TTC549 (cell line): ENCODE data around the gene KRTAP5-7.
"Not testable (repeated sequence)": the region's sequence is repeated elsewhere in the genome, so short reads cannot be mapped to it uniquely, and the experiment has no call there.

Source experiments
- FAIRE-seq: peaks from 2 replicates; lab custom pipeline; 2012; peaks lifted over from hg19 to GRCh38; lab: Jason Lieb, UNC

The KRTAP5-7 gene

DNA sequence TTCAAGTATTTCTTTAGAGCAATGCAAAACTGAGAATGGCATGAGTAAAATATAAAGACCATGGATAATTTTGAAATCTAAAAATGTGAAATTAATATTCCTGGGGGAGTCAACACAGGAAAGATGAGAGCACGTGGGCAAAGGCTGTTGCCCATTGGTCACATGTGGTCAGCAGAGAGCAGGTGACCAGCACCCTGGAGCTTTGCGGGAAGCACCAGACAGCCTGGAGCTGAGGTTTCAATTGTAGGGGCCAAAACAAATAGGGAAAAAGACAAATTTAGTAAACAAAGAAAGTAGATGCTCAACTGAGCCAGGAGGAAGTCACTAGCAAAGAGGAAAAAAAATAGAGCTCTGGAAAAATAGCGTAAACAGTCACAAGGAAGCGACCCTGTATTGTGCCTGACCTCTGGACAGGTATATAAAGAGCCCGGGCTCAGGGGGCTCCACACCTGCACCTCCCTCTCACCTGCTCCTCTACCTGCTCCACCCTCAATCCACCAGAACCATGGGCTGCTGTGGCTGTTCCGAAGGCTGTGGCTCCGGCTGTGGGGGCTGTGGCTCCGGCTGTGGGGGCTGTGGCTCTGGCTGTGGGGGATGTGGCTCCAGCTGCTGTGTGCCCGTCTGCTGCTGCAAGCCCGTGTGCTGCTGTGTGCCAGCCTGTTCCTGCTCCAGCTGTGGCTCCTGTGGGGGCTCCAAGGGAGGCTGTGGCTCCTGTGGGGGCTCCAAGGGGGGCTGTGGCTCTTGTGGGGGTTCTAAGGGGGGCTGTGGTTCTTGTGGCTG lies at the start of gene KRTAP5-7:
Gene KRTAP5-7 (plus strand): TSS at position 472 of the 780 bp plus-strand sequence. CDS start 34 bp downstream, at position 506.
- FAIRE-seq = not testable (repeated sequence)

DNA sequence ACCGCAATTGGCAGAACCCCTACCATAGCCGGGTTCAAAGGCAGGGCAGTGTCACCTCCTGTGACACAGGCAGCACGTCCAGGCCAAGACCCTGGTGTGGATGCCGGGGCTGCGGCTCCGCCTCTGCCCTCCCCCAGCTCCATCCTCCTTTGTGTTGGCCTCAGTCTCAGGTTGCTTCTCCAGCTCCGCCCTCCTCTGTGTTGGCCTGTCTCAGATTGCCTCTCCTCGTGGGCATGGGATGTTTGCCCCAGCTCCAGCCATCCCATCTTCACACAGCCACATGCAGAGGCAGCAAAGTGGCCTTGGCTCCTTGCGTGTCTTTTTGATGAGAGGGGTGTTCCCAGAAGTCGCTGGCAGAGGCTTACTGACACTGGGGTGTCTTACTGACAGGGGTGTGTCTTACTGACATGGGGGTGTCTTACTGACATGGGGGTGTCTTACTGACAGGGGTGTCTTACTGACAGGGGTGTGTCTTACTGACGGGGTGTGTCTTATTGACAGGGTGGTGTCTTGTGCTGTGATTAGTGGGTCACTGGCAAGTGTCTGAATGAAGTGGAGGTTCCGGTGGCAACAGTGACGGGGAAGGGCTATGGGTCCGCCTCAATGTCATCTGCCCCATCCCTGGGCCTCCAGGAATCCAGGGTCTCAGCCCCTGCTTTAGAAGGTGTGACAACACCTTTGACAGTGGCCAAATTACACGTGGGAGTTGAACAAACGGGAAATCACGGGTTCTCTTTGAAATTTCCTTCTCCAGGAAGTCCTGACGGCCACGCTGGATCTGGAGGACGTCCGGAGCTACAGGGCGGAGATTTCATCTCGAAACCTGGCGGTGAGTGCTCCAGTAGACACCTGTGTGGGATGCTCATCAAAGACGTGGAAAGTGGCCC lies 49.2 kb upstream of the KRTAP5-7 start:
- FAIRE-seq = no peak

GRCh38 chr11:71478528-71478840 lies 48.6 kb upstream of the KRTAP5-7 start:
- FAIRE-seq = no peak

DNA sequence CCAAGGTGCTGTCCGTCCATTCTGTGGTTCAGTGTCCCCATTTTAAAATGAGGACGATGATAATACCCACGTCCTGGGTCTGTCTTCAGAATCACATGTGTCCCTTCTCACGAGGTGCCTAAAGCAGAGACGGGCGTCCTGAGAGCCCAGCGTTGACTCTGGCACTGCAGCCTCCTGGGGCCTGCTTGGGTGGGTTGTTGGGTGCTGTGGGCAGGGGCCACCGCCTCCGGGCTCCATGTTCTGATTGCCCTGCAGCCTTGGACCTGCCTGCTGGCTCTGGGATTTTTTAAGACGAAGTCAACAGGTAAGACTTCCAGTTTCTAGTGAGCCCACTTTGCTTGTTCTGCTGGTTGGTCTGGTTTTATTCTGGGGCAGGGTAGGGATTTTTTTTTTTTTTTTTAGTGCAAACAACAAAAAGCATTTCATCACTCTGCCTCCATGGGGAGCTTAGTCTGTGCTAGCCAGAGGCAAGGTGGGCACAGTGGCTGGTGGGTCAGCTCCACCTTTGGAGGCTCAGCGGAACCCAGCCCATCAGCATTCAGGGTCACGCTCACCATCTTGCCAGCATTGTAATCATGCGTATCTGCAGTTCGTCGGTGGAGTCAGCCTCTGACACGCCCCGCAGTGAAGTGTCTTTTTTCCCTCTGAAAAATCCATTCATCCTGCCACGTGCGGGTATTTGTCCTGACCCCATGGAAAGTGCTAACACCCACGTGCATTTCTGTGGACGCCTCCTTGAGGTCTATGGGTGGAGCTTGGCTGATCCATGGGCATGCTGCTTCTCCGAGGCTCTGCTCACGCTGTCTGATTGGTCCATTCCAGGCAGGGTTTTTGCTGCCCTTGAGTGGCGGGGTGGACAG lies 45.7 kb upstream of the KRTAP5-7 start:
- no peak for FAIRE-seq

- FAIRE-seq = no peak
Observed at GRCh38 chr11:71482216-71482615, 44.9 kb upstream of the KRTAP5-7 start.

DNA sequence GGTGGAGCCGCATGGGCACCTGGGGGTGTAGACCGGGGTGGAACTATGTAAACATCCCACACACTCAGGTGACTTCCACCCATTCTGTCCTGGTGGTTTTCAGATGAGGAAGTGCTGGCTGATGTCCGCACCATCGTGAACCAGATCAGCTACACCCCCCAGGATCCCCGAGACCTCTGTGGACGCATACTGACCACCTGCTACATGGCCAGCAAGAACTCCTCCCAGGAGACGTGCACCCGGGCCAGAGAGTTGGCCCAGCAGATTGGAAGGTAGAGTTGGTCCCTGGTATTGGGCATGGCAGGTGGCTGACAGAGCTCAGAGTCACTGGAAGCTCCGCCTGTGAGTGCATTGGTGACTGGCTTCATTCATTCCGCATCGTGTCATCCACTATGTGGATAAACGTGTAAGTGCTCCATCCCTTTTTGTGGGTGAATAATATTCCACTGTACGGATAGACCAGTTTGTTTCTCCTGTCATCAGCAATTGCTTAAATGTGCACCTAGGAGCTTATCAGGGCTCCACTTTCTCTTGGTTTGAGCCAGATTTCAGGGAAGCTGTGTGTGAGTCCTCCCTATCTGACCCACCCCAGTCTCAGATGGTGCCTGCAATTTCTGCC lies 44.2 kb upstream of the KRTAP5-7 start:
- FAIRE-seq = no peak

DNA sequence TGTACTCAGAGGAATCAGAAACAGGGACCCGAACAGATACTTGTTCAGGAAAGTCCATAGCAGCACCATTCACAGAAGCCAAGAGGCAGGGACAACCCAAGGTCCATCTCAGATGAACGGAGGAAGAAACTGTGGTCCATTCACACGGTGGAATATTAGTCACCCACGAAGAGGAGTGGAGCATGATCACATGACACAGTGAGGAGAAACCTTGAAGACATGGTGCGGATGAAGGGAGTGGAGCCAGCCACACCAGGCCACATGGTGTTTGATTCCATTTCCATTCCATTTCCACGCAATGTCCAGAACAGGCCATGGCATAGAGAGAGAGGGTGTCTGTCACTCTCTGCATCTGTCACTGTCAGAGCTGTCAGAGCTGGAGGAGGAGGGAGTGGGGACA lies 43.4 kb upstream of the KRTAP5-7 start:
- no peak for FAIRE-seq

DNA sequence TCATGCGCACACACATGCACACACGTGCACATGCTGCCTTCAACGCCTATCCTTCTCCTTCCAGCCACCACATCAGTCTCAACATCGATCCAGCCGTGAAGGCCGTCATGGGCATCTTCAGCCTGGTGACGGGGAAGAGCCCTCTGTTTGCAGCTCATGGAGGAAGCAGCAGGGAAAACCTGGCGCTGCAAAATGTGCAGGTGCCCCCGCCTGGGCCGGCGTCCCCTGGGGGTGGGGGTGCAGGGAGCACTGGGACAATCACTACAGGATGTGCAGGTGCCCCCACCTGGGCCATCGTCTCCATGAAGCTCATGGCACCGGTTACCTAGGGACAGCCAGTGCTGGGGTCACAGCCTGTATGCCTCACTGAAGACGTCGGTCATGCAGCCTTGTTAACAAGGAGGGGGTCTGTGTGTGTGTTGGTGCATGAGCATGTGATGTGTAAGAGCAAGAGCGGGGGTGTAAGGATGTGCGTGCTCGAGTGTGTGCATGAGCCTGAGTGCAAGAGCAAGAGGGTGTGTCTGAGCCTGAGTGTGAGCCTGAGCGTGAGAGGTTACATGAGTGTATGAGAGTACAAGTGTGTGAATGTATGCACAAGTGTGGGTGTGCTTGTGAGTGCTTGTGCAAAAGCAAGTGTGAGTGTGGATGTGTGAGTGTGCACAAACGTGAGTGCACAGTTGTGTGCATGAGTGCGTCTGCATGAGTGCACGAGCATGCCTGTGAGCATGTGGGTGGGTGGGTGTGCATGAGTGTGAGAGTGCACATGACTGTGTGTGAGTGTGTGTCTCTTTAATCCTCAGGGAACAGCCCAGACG lies 42.6 kb upstream of the KRTAP5-7 start:
- FAIRE-seq = no peak

GRCh38 chr11:71485063-71485399 lies 42.0 kb upstream of the KRTAP5-7 start:
- no peak for FAIRE-seq

GRCh38 chr11:71485466-71485865 lies 41.6 kb upstream of the KRTAP5-7 start:
- no peak for FAIRE-seq

- FAIRE-seq = no peak
Observed at GRCh38 chr11:71486320-71486719, 40.7 kb upstream of the KRTAP5-7 start.

DNA sequence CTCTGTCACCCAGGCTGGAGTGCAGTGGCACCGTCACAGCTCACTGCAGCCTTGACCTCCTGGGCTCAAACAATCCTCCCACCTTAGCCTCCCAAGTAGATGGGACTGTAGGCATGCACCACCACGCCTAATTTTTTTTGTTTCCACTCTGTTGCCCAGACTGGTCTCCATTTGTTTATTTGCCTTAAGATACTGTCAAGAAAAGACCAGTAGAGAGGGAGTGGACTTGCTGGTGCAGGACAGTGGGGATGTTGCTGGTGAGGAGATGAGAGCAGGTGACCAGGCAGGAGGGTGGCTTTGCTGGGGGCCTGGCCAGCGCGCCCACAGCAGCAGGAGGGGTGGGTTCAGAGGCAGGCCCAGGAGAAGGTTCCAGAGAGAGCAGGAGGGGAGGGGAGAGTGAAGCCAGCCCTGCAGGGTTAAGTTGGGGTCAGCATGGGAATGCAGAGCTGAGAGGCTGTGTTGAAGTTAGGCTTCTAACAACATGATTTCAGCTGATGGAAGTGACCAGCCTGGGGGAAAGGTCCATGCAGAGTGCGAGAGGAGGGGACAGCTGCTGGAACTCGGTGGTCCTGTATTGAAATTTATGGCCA lies 38.3 kb upstream of the KRTAP5-7 start:
- no peak for FAIRE-seq

- FAIRE-seq = no peak
Observed at GRCh38 chr11:71489311-71490043, 37.6 kb upstream of the KRTAP5-7 start.

- FAIRE-seq = no peak
Observed at GRCh38 chr11:71490044-71490730, 36.9 kb upstream of the KRTAP5-7 start.

GRCh38 chr11:71490731-71491390 lies 36.2 kb upstream of the KRTAP5-7 start:
- no peak for FAIRE-seq

- no peak for FAIRE-seq
Observed at GRCh38 chr11:71491531-71491930, 35.5 kb upstream of the KRTAP5-7 start.

DNA sequence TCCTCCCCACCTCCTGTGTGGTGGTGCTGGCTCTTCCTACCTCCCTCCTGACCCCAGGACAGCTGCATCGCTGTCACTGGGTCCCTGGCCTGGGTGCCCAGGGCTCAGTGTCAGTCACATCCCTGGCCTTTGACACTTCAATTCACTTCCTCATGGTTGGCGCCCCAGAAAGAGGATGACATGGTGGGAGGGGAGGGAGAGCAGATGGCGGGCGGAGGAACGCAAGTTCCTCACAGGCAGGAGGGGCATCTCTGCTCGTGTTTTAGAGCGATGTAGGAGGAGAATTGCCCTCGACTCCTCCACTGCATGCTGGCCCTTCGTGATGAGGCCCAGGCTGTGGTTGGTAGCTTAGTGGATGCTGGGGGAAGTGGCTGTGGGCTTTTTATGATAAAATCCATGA lies 35.1 kb upstream of the KRTAP5-7 start:
- FAIRE-seq = no peak

DNA sequence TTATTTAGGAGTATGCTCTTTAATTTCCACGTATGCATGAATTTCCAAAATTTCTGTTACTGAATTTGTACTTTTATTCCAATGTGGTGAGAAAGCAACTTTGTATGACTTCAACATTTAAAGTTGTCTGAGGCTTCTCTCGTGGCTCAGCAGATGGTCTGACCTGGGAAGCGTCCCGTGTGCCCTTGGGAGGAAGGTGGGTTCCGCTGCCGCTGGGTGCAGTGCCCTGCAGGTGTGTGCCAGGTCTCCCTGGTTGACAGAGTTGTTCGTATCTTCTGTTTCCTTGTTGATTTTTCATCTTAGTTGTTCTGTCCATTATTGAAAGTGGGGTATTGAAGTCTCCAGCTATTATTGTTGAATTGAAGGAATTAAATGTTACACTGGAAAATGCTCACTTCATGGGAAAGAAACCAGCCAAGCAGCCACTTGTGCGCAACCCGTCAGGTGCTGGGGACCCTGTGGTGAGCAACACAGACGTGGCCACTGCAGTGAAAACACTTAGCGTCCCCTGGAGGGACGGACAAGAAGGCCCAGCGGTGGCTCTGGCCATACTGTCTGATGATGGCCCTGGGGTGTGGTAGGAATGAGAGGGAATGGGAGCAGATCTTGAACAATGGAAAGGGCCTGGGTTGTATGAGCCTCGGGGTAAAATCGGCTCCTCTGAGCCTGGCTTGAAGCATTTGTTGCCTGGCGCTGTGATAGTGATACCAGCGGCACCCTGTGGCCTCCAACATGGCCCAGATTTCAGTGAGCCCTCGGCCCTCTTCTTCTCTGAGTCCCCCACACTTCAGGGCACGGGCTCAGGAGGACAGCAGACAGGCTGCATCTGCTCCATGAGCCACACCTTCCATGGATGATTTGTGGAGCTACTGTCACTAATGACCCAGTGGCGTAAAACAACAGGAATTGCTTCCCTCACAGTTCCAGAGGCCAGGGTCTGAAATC lies 31.5 kb upstream of the KRTAP5-7 start:
- no peak for FAIRE-seq
